GM23338 (cell line): ENCODE measurements around the gene SLC6A3.

Experiments used
- CREB1 ChIP-seq: fragments of 250-450 bp; sonication (Bioruptor Pico); IDR thresholded peaks from 2 replicates; pipeline ENCODE4 v1.5.0; 2020; ENCODE audit warnings: low read depth, mild to moderate bottlenecking, moderate library complexity
- CTCF ChIP-seq, 2 experiments: fragments of 200-600 bp in 1 of 2; sonication (generic) in 1 of 2; conservative IDR thresholded peaks; 2 replicates each; pipeline versions ENCODE4 v1.5.1 to v1.6.1; 2016 to 2017; ENCODE audit warnings: antibody characterized with exemption in 2 of 2, low read depth in 2 of 2, mild to moderate bottlenecking in 2 of 2, moderate library complexity in 1 of 2
- EZH2 ChIP-seq: fragments of 200-600 bp; sonication (generic); IDR thresholded peaks from one replicate; pipeline ENCODE4 v1.8.0; 2017; ENCODE audit warnings: antibody characterized with exemption, mild to moderate bottlenecking, low read depth; ENCODE audit not compliant: unreplicated experiment
- EZH2phosphoT487 ChIP-seq: fragments of 200-600 bp; sonication (generic); IDR thresholded peaks from one replicate; pipeline ENCODE4 v1.8.1; 2018; ENCODE audit warnings: antibody characterized with exemption; ENCODE audit not compliant: unreplicated experiment
- JUNB ChIP-seq: IDR thresholded peaks from one replicate; pipeline ENCODE4 v1.6.1; 2016; ENCODE audit warnings: antibody characterized with exemption; ENCODE audit not compliant: unreplicated experiment
- POLR2AphosphoS5 ChIP-seq: IDR thresholded peaks from 2 replicates; pipeline ENCODE4 v1.6.1; 2016; ENCODE audit warnings: antibody characterized with exemption, low read depth
- STAT1 ChIP-seq: IDR thresholded peaks from one replicate; pipeline ENCODE4 v1.6.1; 2016; ENCODE audit warnings: antibody characterized with exemption; ENCODE audit not compliant: unreplicated experiment
- ZNF114 ChIP-seq: fragments of 250-450 bp; sonication (Bioruptor Pico); IDR thresholded peaks from 2 replicates; pipeline ENCODE4 v1.5.0; 2020; ENCODE audit warnings: mild to moderate bottlenecking, moderate library complexity
- TF ChIP-seq, protein P1 (sequence below): IDR thresholded peaks from one replicate; pipeline ENCODE4 v1.6.1; 2018; ENCODE audit warnings: antibody characterized with exemption; ENCODE audit not compliant: unreplicated experiment

- TF ChIP-seq CREB1 (no peak), CTCF (conservative IDR thresholded peaks at IDR 0.05; ENCODE audit: low read depth in 2 of 2) (no peak), EZH2 (no peak), EZH2phosphoT487 (no peak), POLR2AphosphoS5 (no peak), JUNB (no peak), ZNF114 (CRISPR knock-in tag) (no peak), STAT1 (no peak)
- TF ChIP-seq, protein P1, sequence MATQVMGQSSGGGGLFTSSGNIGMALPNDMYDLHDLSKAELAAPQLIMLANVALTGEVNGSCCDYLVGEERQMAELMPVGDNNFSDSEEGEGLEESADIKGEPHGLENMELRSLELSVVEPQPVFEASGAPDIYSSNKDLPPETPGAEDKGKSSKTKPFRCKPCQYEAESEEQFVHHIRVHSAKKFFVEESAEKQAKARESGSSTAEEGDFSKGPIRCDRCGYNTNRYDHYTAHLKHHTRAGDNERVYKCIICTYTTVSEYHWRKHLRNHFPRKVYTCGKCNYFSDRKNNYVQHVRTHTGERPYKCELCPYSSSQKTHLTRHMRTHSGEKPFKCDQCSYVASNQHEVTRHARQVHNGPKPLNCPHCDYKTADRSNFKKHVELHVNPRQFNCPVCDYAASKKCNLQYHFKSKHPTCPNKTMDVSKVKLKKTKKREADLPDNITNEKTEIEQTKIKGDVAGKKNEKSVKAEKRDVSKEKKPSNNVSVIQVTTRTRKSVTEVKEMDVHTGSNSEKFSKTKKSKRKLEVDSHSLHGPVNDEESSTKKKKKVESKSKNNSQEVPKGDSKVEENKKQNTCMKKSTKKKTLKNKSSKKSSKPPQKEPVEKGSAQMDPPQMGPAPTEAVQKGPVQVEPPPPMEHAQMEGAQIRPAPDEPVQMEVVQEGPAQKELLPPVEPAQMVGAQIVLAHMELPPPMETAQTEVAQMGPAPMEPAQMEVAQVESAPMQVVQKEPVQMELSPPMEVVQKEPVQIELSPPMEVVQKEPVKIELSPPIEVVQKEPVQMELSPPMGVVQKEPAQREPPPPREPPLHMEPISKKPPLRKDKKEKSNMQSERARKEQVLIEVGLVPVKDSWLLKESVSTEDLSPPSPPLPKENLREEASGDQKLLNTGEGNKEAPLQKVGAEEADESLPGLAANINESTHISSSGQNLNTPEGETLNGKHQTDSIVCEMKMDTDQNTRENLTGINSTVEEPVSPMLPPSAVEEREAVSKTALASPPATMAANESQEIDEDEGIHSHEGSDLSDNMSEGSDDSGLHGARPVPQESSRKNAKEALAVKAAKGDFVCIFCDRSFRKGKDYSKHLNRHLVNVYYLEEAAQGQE: no peak
These were observed 44.5 kb upstream of the SLC6A3 start for GRCh38 chr5:1489754-1490153.
